ENCODE results near the gene IFI35. TPM values are rescaled to one million over a fixed set of nuclear protein-coding genes. Genes with fewer than 3 reads are reported as not detected.

The IFI35 gene
- total RNA-seq, 4 donors from 2014 or later, result 5.9 to 24.4 (median 13.6) TPM

DNA sequence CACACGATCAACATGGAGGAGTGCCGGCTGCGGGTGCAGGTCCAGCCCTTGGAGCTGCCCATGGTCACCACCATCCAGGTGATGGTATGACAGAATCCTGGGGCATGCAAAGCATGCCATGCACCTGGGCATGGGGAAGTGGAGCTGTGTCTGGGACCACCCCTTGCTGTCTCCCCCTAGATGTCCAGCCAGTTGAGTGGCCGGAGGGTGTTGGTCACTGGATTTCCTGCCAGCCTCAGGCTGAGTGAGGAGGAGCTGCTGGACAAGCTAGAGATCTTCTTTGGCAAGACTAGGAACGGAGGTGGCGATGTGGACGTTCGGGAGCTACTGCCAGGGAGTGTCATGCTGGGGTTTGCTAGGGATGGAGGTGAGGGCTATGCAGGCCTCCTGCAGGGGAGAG, 6.7 kb downstream of the IFI35 start:
- Histone ChIP-seq H3K4me3 (no peak overlapping the region), H3K27me3 (no peaks in the 10 kb centered on the region), H3K27ac (peak overlapping the region in 2 of 4 donors; percentile 27 to 86), H3K36me3 (peaks cover 7 to 64% (median 19%) of the 10 kb centered on the region in 3 donors), H3K9me3 (no peaks in the 10 kb centered on the region), H3K4me1 (peaks cover 7 to 79% (median 26%) of the 10 kb centered on the region in 3 donors)
- 79 to 88% methylated on average over 4 to 8 of the region's 8 CpGs for WGBS, 2 donors
- intact Hi-C loops (cut with DNase I), result no loop called here
- TF ChIP-seq, protein P1, sequence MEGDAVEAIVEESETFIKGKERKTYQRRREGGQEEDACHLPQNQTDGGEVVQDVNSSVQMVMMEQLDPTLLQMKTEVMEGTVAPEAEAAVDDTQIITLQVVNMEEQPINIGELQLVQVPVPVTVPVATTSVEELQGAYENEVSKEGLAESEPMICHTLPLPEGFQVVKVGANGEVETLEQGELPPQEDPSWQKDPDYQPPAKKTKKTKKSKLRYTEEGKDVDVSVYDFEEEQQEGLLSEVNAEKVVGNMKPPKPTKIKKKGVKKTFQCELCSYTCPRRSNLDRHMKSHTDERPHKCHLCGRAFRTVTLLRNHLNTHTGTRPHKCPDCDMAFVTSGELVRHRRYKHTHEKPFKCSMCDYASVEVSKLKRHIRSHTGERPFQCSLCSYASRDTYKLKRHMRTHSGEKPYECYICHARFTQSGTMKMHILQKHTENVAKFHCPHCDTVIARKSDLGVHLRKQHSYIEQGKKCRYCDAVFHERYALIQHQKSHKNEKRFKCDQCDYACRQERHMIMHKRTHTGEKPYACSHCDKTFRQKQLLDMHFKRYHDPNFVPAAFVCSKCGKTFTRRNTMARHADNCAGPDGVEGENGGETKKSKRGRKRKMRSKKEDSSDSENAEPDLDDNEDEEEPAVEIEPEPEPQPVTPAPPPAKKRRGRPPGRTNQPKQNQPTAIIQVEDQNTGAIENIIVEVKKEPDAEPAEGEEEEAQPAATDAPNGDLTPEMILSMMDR (IDR thresholded peaks at IDR 0.05), result no peak
- no peak for DNase-seq

DNA sequence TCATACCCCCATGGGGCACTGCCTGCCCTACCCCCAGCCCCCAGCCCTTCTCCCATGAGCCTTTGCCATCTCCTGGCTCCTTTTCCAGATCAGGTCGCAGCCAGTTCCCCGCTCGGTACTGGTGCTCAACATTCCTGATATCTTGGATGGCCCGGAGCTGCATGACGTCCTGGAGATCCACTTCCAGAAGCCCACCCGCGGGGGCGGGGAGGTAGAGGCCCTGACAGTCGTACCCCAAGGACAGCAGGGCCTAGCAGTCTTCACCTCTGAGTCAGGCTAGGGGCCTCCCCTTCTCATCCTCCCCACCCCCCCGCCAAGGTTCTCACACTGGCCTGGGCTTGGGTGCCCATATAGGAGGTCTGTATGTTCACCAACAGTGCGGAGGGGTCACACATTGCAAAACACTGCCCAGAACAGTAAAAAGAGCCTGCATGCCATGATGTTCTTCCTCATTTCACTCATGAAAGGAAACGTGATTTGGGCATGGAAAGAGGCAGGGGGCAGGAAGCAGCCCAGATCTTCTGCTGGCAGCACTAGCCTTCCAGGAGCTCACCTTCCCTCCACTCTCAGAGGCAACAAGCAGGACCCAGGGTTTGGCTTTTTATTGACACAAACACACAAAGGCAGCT, 7.5 kb downstream of the IFI35 start:
- WGBS, 2 donors, result 81 to 85% methylated on average over 4 to 12 of the region's 12 CpGs
- peaks cover 7 to 81% (median 33%) of the 10 kb centered on the region in 3 donors for H3K4me1 ChIP-seq
- no peaks in the 10 kb centered on the region for H3K27me3 ChIP-seq
- H3K9me3 ChIP-seq, result no peaks in the 10 kb centered on the region
- peaks cover 7 to 67% (median 19%) of the 10 kb centered on the region in 3 donors for H3K36me3 ChIP-seq
- H3K4me3 ChIP-seq, result no peak overlapping the region
- no peak for DNase-seq
- H3K27ac ChIP-seq, result peak overlapping the region; percentile 26 to 86 (median 57)
- intact Hi-C loops (cut with DNase I), result no loop called here
- TF ChIP-seq, protein P1 (IDR thresholded peaks at IDR 0.05), result no peak
- no peak for TF ChIP-seq POLR2A (IDR thresholded peaks at IDR 0.05)

DNA sequence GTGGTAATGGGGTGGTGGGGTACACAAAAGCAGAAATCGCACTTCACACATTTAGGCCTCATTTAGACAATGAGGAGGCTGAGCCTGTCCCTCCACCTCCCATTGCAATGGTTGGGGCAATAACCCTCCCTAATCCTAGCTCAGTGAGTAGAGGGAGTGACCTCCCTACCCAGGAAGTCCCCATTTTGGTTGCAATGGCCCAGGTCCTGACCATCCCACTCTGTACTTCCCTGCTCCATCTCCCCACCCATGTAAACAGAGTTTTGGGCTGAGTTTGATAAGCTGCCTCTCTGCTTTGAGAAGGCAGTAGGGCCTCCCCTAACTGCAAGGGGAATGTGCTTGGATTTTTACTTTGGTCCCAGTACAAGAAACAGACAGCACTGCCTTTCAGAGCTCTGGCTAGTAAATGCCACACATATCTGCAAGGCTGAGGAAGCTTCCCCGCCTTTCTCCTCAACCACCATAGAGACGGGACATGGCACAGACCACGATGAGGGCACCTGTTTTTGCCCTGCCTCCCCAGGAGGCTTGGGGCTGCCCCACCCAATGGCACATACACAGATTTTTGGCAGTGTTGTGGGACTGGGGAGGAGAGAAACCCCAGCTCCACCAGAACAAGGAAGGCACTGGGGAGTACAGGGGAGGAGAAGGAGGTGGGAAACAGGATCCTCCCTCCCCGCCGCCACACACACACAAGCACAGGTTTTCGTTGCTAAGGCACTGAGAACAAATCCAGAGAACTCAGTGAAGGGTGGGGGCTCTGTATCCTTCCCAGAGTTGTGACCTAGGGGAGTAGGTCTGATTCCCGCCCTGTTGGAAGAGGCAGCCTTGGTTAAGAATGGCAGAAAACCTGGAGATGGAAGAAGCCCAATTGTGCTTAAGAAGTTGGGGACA, 8.3 kb downstream of the IFI35 start:
- WGBS, 2 donors, result 60 to 77% methylated on average over 5 to 6 of the region's 8 CpGs
- intact Hi-C loops (cut with DNase I), result no loop called here
- no peak for TF ChIP-seq POLR2A (IDR thresholded peaks at IDR 0.05)
- TF ChIP-seq, protein P1 (IDR thresholded peaks at IDR 0.05), result no peak
- Histone ChIP-seq H3K9me3 (no peaks in the 10 kb centered on the region), H3K27ac (peak overlapping the region; percentile 26 to 86 (median 57)), H3K36me3 (peaks cover 7 to 67% (median 19%) of the 10 kb centered on the region in 3 donors), H3K27me3 (no peaks in the 10 kb centered on the region), H3K4me3 (no peak overlapping the region), H3K4me1 (peaks cover 12 to 82% (median 40%) of the 10 kb centered on the region in 3 donors)
- no peak for DNase-seq

DNA sequence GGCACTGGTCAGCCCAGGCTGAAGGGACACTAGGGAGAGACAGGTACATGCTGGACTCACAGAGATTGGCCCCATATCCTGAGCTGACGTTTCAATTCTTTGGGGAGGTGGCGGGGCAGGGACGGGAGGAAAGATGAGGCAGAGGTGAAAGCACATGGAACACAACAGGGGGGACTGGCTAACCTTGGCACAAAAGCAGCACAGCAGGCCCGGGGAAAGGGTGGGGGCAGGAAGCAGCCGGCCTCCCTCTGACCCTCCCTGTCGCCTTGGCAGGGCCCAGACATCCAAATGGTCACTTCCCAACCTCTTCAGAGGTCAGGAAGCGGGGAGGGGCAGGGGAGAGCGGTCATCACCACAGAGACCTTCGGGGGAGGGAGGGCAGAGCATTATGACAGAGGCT, 9.0 kb downstream of the IFI35 start:
- H3K27me3 ChIP-seq, result no peaks in the 10 kb centered on the region
- no peaks in the 10 kb centered on the region for H3K9me3 ChIP-seq
- 65 to 67% methylated on average over 9 of the region's 9 CpGs for WGBS, 2 donors
- peak overlapping the region; percentile 26 to 86 (median 57) for H3K27ac ChIP-seq
- H3K4me3 ChIP-seq, result no peak overlapping the region
- TF ChIP-seq, protein P1 (IDR thresholded peaks at IDR 0.05), result no peak
- no peak for TF ChIP-seq POLR2A (IDR thresholded peaks at IDR 0.05)
- H3K4me1 ChIP-seq, result peaks cover 18 to 82% (median 46%) of the 10 kb centered on the region in 3 donors
- DNase-seq, result no peak
- H3K36me3 ChIP-seq, result peaks cover 7 to 67% (median 19%) of the 10 kb centered on the region in 3 donors
- intact Hi-C loops (cut with DNase I), result no loop called here

DNA sequence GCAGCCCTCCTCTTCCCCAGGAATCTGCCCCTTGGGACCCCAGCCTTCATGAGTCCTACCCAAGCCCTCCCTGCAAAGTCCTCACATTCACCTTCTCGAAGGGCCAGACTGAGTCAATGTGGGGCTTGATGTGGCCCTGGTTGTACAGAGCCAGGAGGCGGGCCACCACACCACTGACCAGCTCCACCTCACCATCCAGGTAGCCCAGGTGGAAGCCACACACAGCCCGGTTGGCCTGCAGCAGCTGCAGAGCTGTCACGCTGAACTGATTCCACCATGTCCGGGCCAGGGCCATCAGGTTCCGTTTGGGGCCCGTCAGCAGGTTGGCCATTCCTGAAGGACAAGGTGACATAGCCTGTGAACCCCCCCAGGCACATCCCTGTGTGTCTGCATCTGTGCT, 9.6 kb downstream of the IFI35 start:
- Histone ChIP-seq H3K4me1 (peaks cover 18 to 83% (median 45%) of the 10 kb centered on the region in 3 donors), H3K27ac (peak overlapping the region in 3 of 4 donors; percentile 41 to 86 (median 73)), H3K27me3 (no peaks in the 10 kb centered on the region), H3K36me3 (peaks cover 7 to 67% (median 19%) of the 10 kb centered on the region in 3 donors), H3K9me3 (no peaks in the 10 kb centered on the region), H3K4me3 (no peak overlapping the region)
- DNase-seq, result no peak
- intact Hi-C loops (cut with DNase I), result no loop called here
- TF ChIP-seq, protein P1 (IDR thresholded peaks at IDR 0.05), result no peak
- TF ChIP-seq POLR2A (IDR thresholded peaks at IDR 0.05), result no peak
- 93% methylated on average over 5 of the region's 7 CpGs; no CpG with 5 or more reads in 1 of the 2 donors for WGBS, 2 donors
